HEK293 (cell line): ENCODE data around the gene TEKT5.

Experiments used
- PRDM10 ChIP-seq: fragments of 450-650 bp; formaldehyde crosslinking; IDR thresholded peaks from 2 replicates; pipeline ENCODE4 v1.5.1; 2016; ENCODE audit warnings: missing biosample characterization, missing genetic modification characterization
- RBAK ChIP-seq: fragments of 450-650 bp; formaldehyde crosslinking; IDR thresholded peaks from 2 replicates; pipeline ENCODE4 v1.5.1; 2016; ENCODE audit warnings: missing biosample characterization, missing genetic modification characterization
- ZBTB11 ChIP-seq: fragments of 450-650 bp; formaldehyde crosslinking; conservative IDR thresholded peaks from 2 replicates; pipeline ENCODE4 v1.5.1; 2016; ENCODE audit warnings: low read depth, missing biosample characterization, missing genetic modification characterization
- ZNF112 ChIP-seq: fragments of 450-650 bp; formaldehyde crosslinking; IDR thresholded peaks from 2 replicates; pipeline ENCODE4 v1.5.0; 2017; ENCODE audit warnings: missing biosample characterization, missing genetic modification characterization
- ZNF335 ChIP-seq: fragments of 450-650 bp; formaldehyde crosslinking; conservative IDR thresholded peaks from 2 replicates; pipeline ENCODE4 v1.5.1; 2016; ENCODE audit warnings: missing biosample characterization, missing genetic modification characterization
- ZNF501 ChIP-seq: fragments of 450-650 bp; formaldehyde crosslinking; IDR thresholded peaks from 2 replicates; pipeline ENCODE4 v1.5.1; 2016; ENCODE audit warnings: missing biosample characterization, missing genetic modification characterization
- ZNF558 ChIP-seq: fragments of 450-650 bp; formaldehyde crosslinking; IDR thresholded peaks from 2 replicates; pipeline ENCODE4 v1.5.1; 2016; ENCODE audit warnings: missing biosample characterization, missing genetic modification characterization
- ZNF76 ChIP-seq: fragments of 450-650 bp; formaldehyde crosslinking; IDR thresholded peaks from 2 replicates; pipeline ENCODE4; 2016; ENCODE audit warnings: low read depth, missing biosample characterization, missing genetic modification characterization, borderline replicate concordance
- ZNF792 ChIP-seq: fragments of 450-650 bp; formaldehyde crosslinking; IDR thresholded peaks from 2 replicates; pipeline ENCODE4 v1.5.1; 2016; ENCODE audit warnings: missing biosample characterization, missing genetic modification characterization
- TF ChIP-seq, protein P1 (sequence below): fragments of 450-650 bp; formaldehyde crosslinking; IDR thresholded peaks from 2 replicates; pipeline ENCODE4 v1.5.1; 2016; ENCODE audit warnings: missing biosample characterization, missing genetic modification characterization
- TF ChIP-seq, protein P2 (sequence below): fragments of 450-650 bp; formaldehyde crosslinking; IDR thresholded peaks from 2 replicates; pipeline ENCODE4 v1.5.1; 2016; ENCODE audit warnings: missing biosample characterization, missing genetic modification characterization

GRCh38 chr16:10646581-10647263 lies 48.0 kb downstream of the TEKT5 start:
- no peak for TF ChIP-seq ZNF112 (tag by site-specific recombination)
- TF ChIP-seq, protein P1, sequence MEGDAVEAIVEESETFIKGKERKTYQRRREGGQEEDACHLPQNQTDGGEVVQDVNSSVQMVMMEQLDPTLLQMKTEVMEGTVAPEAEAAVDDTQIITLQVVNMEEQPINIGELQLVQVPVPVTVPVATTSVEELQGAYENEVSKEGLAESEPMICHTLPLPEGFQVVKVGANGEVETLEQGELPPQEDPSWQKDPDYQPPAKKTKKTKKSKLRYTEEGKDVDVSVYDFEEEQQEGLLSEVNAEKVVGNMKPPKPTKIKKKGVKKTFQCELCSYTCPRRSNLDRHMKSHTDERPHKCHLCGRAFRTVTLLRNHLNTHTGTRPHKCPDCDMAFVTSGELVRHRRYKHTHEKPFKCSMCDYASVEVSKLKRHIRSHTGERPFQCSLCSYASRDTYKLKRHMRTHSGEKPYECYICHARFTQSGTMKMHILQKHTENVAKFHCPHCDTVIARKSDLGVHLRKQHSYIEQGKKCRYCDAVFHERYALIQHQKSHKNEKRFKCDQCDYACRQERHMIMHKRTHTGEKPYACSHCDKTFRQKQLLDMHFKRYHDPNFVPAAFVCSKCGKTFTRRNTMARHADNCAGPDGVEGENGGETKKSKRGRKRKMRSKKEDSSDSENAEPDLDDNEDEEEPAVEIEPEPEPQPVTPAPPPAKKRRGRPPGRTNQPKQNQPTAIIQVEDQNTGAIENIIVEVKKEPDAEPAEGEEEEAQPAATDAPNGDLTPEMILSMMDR (tag by site-specific recombination), result no peak
- no peak for TF ChIP-seq ZBTB11
- no peak for TF ChIP-seq PRDM10
- no peak for TF ChIP-seq ZNF792 (tag by site-specific recombination)
- no peak for TF ChIP-seq ZNF76 (tag by site-specific recombination)
- no peak for TF ChIP-seq RBAK
- TF ChIP-seq ZNF558 (tag by site-specific recombination), result no peak
- TF ChIP-seq, protein P2, sequence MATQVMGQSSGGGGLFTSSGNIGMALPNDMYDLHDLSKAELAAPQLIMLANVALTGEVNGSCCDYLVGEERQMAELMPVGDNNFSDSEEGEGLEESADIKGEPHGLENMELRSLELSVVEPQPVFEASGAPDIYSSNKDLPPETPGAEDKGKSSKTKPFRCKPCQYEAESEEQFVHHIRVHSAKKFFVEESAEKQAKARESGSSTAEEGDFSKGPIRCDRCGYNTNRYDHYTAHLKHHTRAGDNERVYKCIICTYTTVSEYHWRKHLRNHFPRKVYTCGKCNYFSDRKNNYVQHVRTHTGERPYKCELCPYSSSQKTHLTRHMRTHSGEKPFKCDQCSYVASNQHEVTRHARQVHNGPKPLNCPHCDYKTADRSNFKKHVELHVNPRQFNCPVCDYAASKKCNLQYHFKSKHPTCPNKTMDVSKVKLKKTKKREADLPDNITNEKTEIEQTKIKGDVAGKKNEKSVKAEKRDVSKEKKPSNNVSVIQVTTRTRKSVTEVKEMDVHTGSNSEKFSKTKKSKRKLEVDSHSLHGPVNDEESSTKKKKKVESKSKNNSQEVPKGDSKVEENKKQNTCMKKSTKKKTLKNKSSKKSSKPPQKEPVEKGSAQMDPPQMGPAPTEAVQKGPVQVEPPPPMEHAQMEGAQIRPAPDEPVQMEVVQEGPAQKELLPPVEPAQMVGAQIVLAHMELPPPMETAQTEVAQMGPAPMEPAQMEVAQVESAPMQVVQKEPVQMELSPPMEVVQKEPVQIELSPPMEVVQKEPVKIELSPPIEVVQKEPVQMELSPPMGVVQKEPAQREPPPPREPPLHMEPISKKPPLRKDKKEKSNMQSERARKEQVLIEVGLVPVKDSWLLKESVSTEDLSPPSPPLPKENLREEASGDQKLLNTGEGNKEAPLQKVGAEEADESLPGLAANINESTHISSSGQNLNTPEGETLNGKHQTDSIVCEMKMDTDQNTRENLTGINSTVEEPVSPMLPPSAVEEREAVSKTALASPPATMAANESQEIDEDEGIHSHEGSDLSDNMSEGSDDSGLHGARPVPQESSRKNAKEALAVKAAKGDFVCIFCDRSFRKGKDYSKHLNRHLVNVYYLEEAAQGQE, result no peak
- no peak for TF ChIP-seq ZNF335 (tag by site-specific recombination)
- no peak for TF ChIP-seq ZNF501 (tag by site-specific recombination)
